SK-N-SH (cell line): ENCODE data around the gene CLASP1. TPM values are rescaled to one million over a fixed set of nuclear protein-coding genes. Genes with fewer than 3 reads are reported as not detected.
"Not testable (repeated sequence)": the region's sequence is repeated elsewhere in the genome, so short reads cannot be mapped to it uniquely, and the experiment has no call there.

Experiments
- CTCF ChIA-PET: fragments of 300-600, 350-600 bp; formaldehyde crosslinking; extraction: SDS; loops from one replicate; lab custom pipeline; 2021; lab: Yijun Ruan, JAX
- POLR2A ChIA-PET: fragments of 350-600 bp; sonication (Branson Sonifier 250); formaldehyde crosslinking; extraction: SDS; loops from one replicate; lab custom pipeline; 2020; ENCODE audit warnings: antibody characterized with exemption, inconsistent platforms; lab: Yijun Ruan, JAX
- DNase-seq: peaks from one replicate; pipeline ENCODE4 v3.0.0; 2012
- H2AFZ ChIP-seq: fragments of 200-600 bp; sonication (generic); 2 replicates; pipeline ENCODE4 v1.8.1; 2016; ENCODE audit warnings: antibody characterized with exemption, mild to moderate bottlenecking, low read depth
- H3F3A ChIP-seq: fragments of 200-600 bp; sonication (generic); replicated peaks from 2 replicates; pipeline ENCODE3; 2016; ENCODE audit warnings: antibody characterized with exemption, mild to moderate bottlenecking; ENCODE audit not compliant: insufficient read depth
- H3K27ac ChIP-seq, 2 experiments: fragments of 200-500 bp in 1 of 2; fragments of 200-600 bp in 1 of 2; sonication (Bioruptor generic) in 1 of 2; sonication (generic), shearing (Covaris generic) in 1 of 2; 2 replicates each; pipeline versions ENCODE4 v1.5.1 to v1.6.1; 2014 to 2016; ENCODE audit warnings: low read depth in 2 of 2, inconsistent platforms in 1 of 2, low read length in 1 of 2, mild to moderate bottlenecking in 1 of 2, mixed read lengths in 1 of 2
- H3K27me3 ChIP-seq: fragments of 200-600 bp; sonication (generic), shearing (Covaris generic); 2 replicates; pipeline ENCODE4 v1.6.1; 2016; ENCODE audit warnings: mixed run types; ENCODE audit not compliant: insufficient read depth
- H3K36me3 ChIP-seq, 2 experiments: fragments of 200-500 bp in 1 of 2; fragments of 200-600 bp in 1 of 2; sonication (Bioruptor generic) in 1 of 2; sonication (generic) in 1 of 2; replicated peaks in 1 of 2; 2 replicates each; pipeline versions ENCODE3 to v1.5.1; 2014 to 2016; ENCODE audit warnings: low read length in 1 of 2, mild to moderate bottlenecking in 1 of 2; ENCODE audit not compliant: insufficient read depth in 2 of 2, control insufficient read depth in 1 of 2
- H3K4me1 ChIP-seq, 2 experiments: fragments of 200-500 bp in 1 of 2; fragments of 200-600 bp in 1 of 2; sonication (Bioruptor generic) in 1 of 2; sonication (generic), shearing (Covaris generic) in 1 of 2; 2 replicates each; pipeline versions ENCODE4 v1.5.1 to v1.6.1; 2014 to 2016; ENCODE audit warnings: low read depth in 1 of 2, low read length in 1 of 2, mixed run types in 1 of 2; ENCODE audit not compliant: insufficient read depth in 2 of 2, control insufficient read depth in 1 of 2
- H3K4me2 ChIP-seq: fragments of 200-600 bp; sonication (generic), shearing (Covaris generic); 2 replicates; pipeline ENCODE4 v1.6.1; 2017; ENCODE audit warnings: mixed run types
- H3K4me3 ChIP-seq, 2 experiments: fragments of 200-500 bp in 1 of 2; fragments of 200-600 bp in 1 of 2; sonication (Bioruptor generic) in 1 of 2; sonication (generic), shearing (Covaris generic) in 1 of 2; 2 replicates each; pipeline versions ENCODE4 v1.5.1 to v1.8.1; 2014 to 2016; ENCODE audit warnings: low read depth in 2 of 2, inconsistent platforms in 1 of 2, low read length in 1 of 2, mild to moderate bottlenecking in 1 of 2, mixed read lengths in 1 of 2, moderate library complexity in 1 of 2
- H3K79me2 ChIP-seq: fragments of 200-600 bp; sonication (generic); 2 replicates; pipeline ENCODE4 v1.8.1; 2017; ENCODE audit warnings: mild to moderate bottlenecking; ENCODE audit not compliant: insufficient read depth
- H3K9ac ChIP-seq: fragments of 200-600 bp; sonication (generic); 2 replicates; pipeline ENCODE4 v1.6.1; 2017; ENCODE audit warnings: mixed run types
- H3K9me2 ChIP-seq: fragments of 200-600 bp; sonication (generic); 2 replicates; pipeline ENCODE4 v1.6.1; 2017; ENCODE audit warnings: mixed run types
- H3K9me3 ChIP-seq: fragments of 200-600 bp; sonication (generic); 2 replicates; pipeline ENCODE4 v1.6.1; 2017; ENCODE audit warnings: mixed run types, mild to moderate bottlenecking, moderate library complexity
- H4K20me1 ChIP-seq: fragments of 200-600 bp; sonication (generic); 2 replicates; pipeline ENCODE4 v1.6.1; 2017; ENCODE audit warnings: mild to moderate bottlenecking, mixed run types; ENCODE audit not compliant: insufficient read depth
- ELF1 ChIP-seq: IDR thresholded peaks from 2 replicates; pipeline ENCODE4 v1.4.0; 2012
- EZH2phosphoT487 ChIP-seq: fragments of 200-600 bp; sonication (generic); IDR thresholded peaks from 2 replicates; pipeline ENCODE4 v1.6.1; 2017; ENCODE audit warnings: low read depth, mixed run types, mild to moderate bottlenecking, antibody characterized with exemption, moderate library complexity, borderline replicate concordance
- FOSL2 ChIP-seq: IDR thresholded peaks from 2 replicates; pipeline ENCODE4 v1.4.0; 2012; ENCODE audit warnings: low read depth, mild to moderate bottlenecking, moderate library complexity, borderline replicate concordance
- GABPA ChIP-seq: IDR thresholded peaks from 2 replicates; pipeline ENCODE4 v1.4.0; 2012; ENCODE audit warnings: low read depth, mild to moderate bottlenecking
- RAD21 ChIP-seq: IDR thresholded peaks from 2 replicates; pipeline ENCODE4 v1.6.1; 2012; ENCODE audit warnings: mild to moderate bottlenecking, low read length
- SMC3 ChIP-seq: IDR thresholded peaks from 2 replicates; pipeline ENCODE4 v1.6.1; 2012; ENCODE audit warnings: low read depth, low read length, improper control_type of control experiment
- YY1 ChIP-seq: IDR thresholded peaks from 2 replicates; pipeline ENCODE4 v1.4.0; 2012; ENCODE audit warnings: low read depth, mild to moderate bottlenecking
- WGBS: methylation state at CpG from one replicate; pipeline ENCODE4 v1.1.6; 2017; ENCODE audit warnings: low lambda C conversion rate; 5-methylcytosine and 5-hydroxymethylcytosine counted together
- polyA plus RNA-seq, 3 experiments: library from polyadenylated mRNA; depleted of rRNA; stranded (reverse); fragments of >200 nt; gene quantifications; 2 replicates each; pipeline ENCODE4 v1.2.3, GENCODE V29; 2012
- TF ChIP-seq, protein P1 (sequence below): IDR thresholded peaks from 2 replicates; pipeline ENCODE4 v1.4.0; 2012; ENCODE audit warnings: low read depth
- TF ChIP-seq, protein P2 (sequence below): IDR thresholded peaks from 2 replicates; pipeline ENCODE4; 2012

Gene CLASP1
- polyA plus RNA-seq, 1 of the 3 experiments (the other 2 are of a cell fraction): 4.9 TPM

DNA sequence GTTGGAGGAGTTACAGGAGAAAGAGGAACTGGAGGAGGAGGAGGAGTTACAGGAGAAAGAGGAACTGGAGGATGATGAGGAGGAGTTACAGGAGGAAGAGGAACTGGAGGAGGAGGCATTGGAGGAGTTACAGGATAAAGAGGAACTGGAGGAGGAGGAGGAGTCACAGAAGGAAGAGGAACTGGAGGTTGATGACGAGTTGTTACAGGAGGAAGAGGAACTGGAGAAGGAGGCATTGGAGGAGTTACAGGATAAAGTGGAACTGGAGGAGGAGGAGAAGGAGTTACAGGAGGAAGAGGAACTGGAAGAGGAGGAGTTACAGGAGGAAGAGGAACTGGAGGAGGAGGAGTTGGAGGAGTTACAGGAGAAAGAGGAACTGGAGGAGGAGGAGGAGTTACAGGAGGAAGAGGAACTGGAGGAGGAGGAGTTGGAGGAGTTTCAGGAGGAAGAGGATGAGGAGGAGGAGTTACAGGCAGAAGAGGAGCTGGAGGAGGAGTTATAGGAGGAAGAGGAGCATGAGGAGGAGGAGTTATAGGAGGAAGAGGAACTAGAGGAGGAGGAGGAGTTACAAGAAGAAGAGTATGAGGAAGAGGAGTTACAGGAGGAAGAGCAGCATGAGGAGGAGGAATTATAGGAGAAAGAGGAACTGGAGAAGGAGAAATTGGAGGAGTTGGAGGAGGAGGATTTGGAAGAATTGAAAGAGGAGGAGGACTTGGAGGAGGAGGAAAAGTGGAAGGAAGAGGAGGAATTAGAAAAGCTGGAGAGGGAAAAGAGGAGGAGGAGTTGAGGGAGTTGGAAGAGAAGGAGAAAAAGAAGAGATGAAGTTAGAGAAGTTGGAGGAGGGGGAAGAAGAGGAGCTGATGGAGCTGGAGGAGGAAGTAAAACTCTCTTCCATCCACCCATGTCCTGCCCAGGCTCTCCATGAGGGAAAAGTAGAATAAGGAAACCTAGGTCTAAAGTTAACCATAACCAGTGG lies 37.2 kb downstream of the CLASP1 start:
- H3K9me3 ChIP-seq: no peaks in the 10 kb centered on the region
- H3K4me3 ChIP-seq: no peak overlapping the region
- CTCF ChIA-PET: no interaction called here
- WGBS: 89% methylated on average over 1 of the region's 1 CpG
- H4K20me1 ChIP-seq: peaks cover 8% of the 10 kb centered on the region
- peaks cover 0 to 5% of the 10 kb centered on the region in 2 experiments; a peak in 2 of 4 replicates for H3K4me1 ChIP-seq
- TF ChIP-seq GABPA (no peak), SMC3 (no peak), YY1 (no peak), RAD21 (no peak), EZH2phosphoT487 (no peak), FOSL2 (no peak), ELF1 (no peak)
- TF ChIP-seq, protein P1, sequence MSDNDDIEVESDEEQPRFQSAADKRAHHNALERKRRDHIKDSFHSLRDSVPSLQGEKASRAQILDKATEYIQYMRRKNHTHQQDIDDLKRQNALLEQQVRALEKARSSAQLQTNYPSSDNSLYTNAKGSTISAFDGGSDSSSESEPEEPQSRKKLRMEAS: no peak
- TF ChIP-seq, protein P2, sequence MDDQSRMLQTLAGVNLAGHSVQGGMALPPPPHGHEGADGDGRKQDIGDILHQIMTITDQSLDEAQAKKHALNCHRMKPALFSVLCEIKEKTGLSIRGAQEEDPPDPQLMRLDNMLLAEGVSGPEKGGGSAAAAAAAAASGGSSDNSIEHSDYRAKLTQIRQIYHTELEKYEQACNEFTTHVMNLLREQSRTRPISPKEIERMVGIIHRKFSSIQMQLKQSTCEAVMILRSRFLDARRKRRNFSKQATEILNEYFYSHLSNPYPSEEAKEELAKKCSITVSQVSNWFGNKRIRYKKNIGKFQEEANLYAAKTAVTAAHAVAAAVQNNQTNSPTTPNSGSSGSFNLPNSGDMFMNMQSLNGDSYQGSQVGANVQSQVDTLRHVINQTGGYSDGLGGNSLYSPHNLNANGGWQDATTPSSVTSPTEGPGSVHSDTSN: no peak
- DNase-seq: no peak
- H3K27ac ChIP-seq: no peak overlapping the region
- POLR2A ChIA-PET: no interaction called here
- peaks cover 54% of the 10 kb centered on the region for H3K79me2 ChIP-seq
- no peak overlapping the region for H2AFZ ChIP-seq
- peaks cover 4% of the 10 kb centered on the region for H3F3A ChIP-seq
- no peaks in the 10 kb centered on the region for H3K9me2 ChIP-seq
- H3K36me3 ChIP-seq: peaks cover 0 to 13% of the 10 kb centered on the region in 2 experiments
- no peak overlapping the region for H3K4me2 ChIP-seq
- no peak overlapping the region for H3K9ac ChIP-seq
- H3K27me3 ChIP-seq: no peaks in the 10 kb centered on the region

DNA sequence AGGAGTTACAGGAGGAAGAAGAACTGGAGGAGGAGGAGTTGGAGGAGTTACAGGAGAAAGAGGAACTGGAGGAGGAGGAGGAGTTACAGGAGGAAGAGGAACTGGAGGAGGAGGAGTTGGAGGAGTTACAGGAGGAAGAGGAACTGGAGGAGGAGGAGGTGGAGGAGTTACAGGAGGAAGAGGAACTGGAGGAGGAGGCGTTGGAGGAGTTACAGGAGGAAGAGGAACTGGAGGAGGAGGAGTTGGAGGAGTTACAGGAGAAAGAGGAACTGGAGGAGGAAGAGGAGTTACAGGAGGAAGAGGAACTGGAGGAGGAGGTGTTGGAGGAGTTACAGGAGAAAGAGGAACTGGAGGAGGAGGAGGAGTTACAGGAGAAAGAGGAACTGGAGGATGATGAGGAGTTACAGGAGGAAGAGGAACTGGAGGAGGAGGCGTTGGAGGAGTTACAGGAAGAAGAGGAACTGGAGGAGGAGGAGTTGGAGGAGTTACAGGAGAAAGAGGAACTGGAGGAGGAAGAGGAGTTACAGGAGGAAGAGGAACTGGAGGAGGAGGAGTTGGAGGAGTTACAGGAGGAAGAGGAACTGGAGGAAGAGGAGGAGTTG lies 38.1 kb downstream of the CLASP1 start:
- H3K9me2 ChIP-seq, H3K27me3 ChIP-seq, H3K9ac ChIP-seq, H3K4me2 ChIP-seq, H4K20me1 ChIP-seq, CTCF ChIA-PET, H3K4me3 ChIP-seq, POLR2A ChIA-PET, H2AFZ ChIP-seq, H3F3A ChIP-seq, H3K27ac ChIP-seq, DNase-seq, H3K9me3 ChIP-seq: not testable (repeated sequence)
- H3K4me1 ChIP-seq: peaks cover 0 to 10% of the 10 kb centered on the region in 2 experiments; a peak in 2 of 4 replicates
- 92% methylated on average over 2 of the region's 2 CpGs for WGBS
- peaks cover 62% of the 10 kb centered on the region for H3K79me2 ChIP-seq
- H3K36me3 ChIP-seq: peaks cover 0 to 13% of the 10 kb centered on the region in 2 experiments

DNA sequence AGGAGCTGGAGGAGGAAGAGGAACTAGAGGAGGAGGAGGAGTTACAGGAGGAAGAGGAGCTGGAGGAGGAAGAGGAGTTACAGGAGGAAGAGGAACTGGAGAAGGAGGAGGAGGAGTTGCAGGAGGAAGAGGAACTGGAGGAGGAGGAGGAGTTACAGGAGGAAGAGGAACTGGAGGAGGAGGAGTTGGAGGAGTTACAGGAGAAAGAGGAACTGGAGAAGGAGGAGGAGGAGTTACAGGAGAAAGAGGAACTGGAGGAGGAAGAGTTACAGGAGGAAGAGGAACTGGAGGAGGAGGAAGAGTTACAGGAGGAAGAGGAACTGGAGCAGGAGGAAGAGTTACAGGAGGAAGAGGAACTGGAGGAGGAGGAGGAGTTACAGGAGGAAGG lies 38.8 kb downstream of the CLASP1 start:
- POLR2A ChIA-PET: interaction anchor here (0.6 kb wide), 1 partner anchor 18 kb away, joined by 3 read pairs; no protein-coding TSS in a partner anchor
- H3K79me2 ChIP-seq: peaks cover 55% of the 10 kb centered on the region

More for the DNA sequence above, 38.8 kb downstream of the CLASP1 start:
- H3K27me3 ChIP-seq, H4K20me1 ChIP-seq, H3K4me3 ChIP-seq, H3K9me3 ChIP-seq, H3F3A ChIP-seq, H3K27ac ChIP-seq, H2AFZ ChIP-seq, H3K4me2 ChIP-seq, DNase-seq, H3K9me2 ChIP-seq, H3K9ac ChIP-seq: not testable (repeated sequence)
- Histone ChIP-seq H3K36me3 (peaks cover 0 to 13% of the 10 kb centered on the region in 2 experiments), H3K4me1 (peaks cover 0 to 13% of the 10 kb centered on the region in 2 experiments; a peak in 3 of 4 replicates)
- CTCF ChIA-PET: interaction anchor here (0.6 kb wide), 1 partner anchor 12 kb away, joined by 3 read pairs; no protein-coding TSS in a partner anchor
